AG09319 (cell line): ENCODE results near the gene GSTM5.
"Not testable (repeated sequence)": the region's sequence is repeated elsewhere in the genome, so short reads cannot be mapped to it uniquely, and the experiment has no call there.

Source experiments
- DNase-seq: peaks from one replicate; pipeline ENCODE4 v3.0.0-alpha.2; 2010; ENCODE audit warnings: low read depth; ENCODE audit errors: extremely low read depth
- CTCF ChIP-seq: IDR thresholded peaks from 2 replicates; pipeline ENCODE4 v1.5.1; 2011; ENCODE audit warnings: low read depth, mild to moderate bottlenecking, inconsistent platforms, low read length, moderate library complexity

Gene GSTM5

GRCh38 chr1:109711593-109712320 lies at the start of gene GSTM5:
Gene GSTM5, plus strand, starts transcription at chr1:109712251. Its CDS starts 62 bp downstream, at chr1:109712313.
- not testable (repeated sequence) for DNase-seq

GRCh38 chr1:109664671-109665070 lies 47.4 kb upstream of the GSTM5 start:
- no peak for DNase-seq
- no peak for TF ChIP-seq CTCF

DNA sequence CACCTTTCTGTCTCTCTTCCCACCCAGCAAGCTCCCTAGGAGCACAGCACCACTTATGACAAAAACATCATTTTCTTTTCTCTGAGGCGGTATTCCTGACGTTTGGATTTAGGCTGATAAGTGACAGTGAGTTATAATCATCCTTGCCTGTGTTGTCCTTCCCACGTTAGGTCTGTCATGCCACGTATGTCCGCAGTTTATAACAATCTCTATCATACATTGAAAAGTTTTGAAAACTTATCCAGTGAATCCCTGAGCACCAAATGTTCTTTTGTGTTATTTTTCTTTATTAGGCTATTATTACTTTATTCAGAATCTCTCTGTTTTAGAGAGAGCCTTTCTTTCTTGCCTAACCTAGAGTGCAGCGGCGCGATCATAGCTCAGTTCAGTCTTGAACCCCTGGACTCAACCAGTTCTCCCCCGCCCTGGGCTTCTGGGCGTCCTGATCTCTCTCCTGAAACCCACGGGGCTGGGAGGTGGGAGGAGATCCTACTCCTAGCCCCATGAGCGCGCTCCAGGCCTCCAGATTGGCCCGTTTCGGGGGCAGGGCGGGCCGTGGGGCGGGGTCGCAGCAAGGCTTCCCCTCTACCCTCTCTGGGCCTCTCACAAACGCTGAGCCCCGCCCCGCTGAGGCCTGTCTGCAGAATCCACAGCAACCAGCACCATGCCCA lies 44.5 kb upstream of the GSTM5 start, which contains the start of gene GSTM2:
TSS of gene GSTM2 (plus strand) at position 606 of the 671 bp plus-strand sequence. CDS start at position 665, 59 bp downstream.
- peak; percentile 52 for DNase-seq

DNA sequence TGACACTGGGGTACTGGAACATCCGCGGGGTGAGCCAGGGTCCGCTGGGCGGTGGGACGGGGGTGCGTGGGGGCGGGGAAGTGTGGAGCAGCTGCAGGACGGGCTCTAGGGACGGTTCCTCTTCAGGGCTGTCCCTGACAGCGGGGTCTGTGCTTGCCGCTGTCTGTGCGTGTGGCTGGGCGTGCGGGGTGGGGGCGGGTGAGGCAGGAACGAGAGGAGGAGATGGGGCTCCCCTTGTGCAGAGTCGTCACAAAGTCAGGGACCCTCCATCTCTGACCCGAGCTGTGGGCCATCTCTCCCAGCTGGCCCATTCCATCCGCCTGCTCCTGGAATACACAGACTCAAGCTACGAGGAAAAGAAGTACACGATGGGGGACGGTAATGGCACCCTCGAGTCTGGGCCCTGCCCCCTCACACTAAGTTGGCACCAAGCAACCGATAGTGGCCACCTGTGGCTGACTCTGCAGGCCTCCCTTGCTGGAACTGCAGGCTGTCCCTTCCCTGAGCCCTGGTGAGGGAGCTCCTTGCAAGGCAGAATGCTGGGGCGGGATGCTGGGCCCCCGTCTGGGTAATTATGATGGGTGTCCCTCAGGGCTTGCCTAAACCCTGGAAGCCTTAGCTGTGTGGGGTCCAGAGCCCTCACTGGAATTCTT lies 43.8 kb upstream of the GSTM5 start:
- TF ChIP-seq CTCF, result no peak
- no peak for DNase-seq

More for the DNA sequence above, 44.5 kb upstream of the GSTM5 start, which contains the start of gene GSTM2:
- no peak for TF ChIP-seq CTCF

DNA sequence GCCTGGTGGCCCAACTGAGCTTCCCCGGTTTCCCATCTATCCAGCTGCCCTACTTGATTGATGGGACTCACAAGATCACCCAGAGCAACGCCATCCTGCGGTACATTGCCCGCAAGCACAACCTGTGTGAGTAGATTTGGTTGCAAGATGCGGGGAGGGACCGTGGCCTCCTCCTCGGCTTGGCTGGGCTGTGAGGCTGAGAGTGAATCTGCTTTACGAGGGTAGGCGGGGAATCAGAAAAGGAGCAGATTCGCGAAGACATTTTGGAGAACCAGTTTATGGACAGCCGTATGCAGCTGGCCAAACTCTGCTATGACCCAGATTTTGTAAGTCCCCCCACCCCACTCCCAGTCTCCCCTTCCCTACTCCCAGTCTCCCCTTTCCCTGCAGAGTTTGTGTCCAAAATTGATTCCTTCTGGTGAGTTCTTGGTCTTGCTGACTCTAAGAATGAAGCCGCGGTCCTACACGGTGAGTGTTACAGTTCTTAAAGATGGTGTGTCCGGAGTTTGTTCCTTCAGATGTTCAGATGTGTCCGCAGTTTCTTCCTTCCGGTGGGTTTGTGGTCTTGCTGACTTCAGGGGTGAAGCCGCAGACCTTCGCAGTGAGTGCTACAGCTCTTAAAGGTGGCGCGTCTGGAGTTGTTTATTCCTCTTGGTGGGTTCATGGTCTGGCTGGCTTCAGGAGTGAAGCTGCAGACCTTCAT lies 42.7 kb upstream of the GSTM5 start:
- no peak for DNase-seq
- no peak for TF ChIP-seq CTCF

DNA sequence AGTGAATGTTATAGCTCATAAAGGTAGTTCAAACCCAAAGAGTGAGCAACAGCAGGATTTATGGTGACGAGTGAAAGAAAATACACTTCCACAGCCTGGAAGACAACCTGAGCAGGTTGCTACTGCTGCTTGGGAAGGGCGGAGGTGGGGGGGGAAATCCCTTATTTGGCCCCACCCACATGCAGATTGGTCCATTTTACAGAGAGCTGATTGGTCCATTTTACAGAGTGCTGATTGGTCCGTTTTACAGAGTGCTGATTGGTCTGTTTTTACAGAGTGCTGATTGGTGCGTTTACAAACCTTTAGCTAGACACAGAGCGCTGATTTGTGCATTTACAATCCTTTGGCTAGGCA lies 42.1 kb upstream of the GSTM5 start:
- DNase-seq, result not testable (repeated sequence)

DNA sequence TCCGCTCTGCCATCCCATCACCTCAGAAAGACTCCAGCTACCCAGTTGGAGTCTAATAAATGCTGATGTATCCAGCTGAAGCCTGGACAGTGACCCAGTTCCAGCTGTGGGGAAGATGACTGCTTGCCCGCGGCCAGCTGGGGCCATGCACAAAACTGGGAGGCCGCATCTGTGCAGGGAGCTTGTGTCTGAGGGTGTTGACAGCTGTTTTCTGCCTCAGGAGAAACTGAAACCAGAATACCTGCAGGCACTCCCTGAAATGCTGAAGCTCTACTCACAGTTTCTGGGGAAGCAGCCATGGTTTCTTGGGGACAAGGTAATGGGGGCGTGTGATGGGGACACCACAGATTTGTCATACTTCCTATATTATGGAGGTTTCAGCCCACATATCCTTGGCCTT lies 41.0 kb upstream of the GSTM5 start:
- no peak for DNase-seq
- TF ChIP-seq CTCF, result no peak

DNA sequence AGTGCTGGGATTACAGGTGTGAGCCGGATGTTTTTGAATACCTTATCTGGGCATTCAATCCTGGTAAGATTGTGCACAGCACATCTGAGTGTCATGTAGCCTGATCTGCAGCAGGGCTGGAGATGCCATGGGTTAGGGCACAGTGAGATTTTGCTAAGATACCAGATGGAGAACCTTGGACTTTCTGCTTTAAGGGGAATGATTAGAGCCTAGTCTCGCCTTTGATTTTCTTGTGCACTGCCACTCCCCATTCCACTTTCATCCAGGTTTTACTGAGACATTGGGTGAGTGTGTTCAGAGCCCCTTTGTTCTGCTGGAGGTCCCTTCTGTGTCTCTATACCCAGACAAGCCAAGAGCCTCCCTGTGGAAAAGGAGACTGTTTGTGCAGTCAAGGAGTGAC lies 38.2 kb upstream of the GSTM5 start:
- not testable (repeated sequence) for DNase-seq

DNA sequence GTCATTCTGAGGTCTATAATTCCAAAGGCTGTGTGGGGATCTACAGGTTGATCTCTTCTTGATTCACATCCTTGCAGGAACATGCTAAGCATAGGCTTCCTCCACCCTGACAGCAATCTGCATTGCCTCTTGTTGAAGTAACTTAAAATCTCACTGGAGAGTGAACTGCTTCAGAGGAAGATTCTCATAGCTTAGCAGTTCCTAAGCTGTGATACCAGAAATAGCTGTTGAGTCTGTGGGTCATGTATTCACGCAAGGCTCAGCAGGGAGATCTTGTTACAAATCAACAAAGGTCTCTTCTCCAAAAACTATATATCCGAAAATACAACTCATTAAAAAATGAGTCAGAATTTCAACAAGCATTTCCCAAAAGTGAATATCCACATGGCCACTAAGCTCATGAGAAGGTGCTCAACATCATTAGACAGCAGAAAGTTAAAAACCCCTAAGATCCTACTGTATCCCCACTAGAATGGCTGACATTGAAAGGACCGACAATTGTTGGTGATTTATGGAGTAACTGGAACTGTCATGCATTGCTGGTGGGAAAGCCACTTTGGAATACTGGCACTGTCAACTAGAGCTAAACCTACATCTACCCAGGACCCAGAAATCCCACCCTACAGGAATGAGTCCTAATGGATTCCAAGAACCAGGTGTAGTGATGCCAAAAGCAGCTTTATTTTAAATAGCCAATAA lies 35.2 kb upstream of the GSTM5 start:
- DNase-seq, result not testable (repeated sequence)
